GM21723 (cell line): ENCODE data around the gene CIDEA.
"Not testable (repeated sequence)": the region's sequence is repeated elsewhere in the genome, so short reads cannot be mapped to it uniquely, and the experiment has no call there.

Experiments
- ATAC-seq: cut with Tn5 transposase; IDR thresholded peaks from one replicate; pipeline ENCODE4 v1.9.1; 2021; ENCODE audit warnings: mild to moderate bottlenecking, moderate library complexity; ENCODE audit not compliant: unreplicated experiment

The CIDEA gene

DNA sequence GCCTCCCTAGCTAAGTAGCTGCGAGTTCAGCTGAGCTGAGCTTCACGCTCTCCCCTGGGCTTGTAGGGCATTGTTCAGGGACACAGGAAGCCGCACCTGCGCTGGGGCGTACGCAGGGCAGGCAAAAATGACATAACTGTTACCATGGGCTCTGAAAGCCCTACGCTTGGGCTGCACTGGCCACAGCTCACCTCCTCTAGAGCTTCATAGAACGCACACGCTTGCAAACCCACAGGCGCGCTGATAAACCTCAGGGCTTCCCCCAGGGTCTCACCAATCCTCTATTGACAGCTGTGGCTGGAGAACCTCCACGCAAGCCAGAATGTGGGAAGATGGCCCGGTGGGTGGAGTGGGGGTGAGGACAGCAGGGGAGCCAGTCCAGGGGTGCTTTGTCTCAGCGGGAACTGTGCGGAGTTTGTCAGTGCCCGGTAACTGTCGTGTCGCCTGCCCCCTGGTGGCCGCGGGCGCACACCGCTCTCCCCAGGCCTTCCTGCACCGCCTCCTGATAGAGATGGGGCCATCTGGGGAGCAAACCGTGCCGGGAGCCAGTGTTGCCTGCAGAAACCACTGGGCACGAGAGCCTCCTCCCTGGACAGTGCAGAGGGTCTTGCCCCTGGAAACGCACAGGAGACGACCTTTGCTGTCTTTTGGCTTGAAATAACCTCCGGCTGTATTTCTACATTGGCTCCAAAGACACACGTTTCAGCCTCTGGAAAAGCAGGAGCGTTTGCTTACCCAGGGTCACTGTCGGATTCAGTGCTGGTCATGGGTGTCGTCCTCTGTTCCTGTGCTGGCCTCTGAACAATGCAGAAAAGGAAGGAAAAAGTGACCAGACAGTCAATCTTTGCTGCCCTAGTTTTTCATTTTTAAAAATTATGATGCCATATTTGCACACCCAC lies 17.0 kb upstream of the CIDEA start:
- ATAC-seq, result peak; percentile 68

- no peak for ATAC-seq
Observed at GRCh38 chr18:12238826-12239225, 15.3 kb upstream of the CIDEA start.

GRCh38 chr18:12239431-12239830 lies 14.7 kb upstream of the CIDEA start:
- no peak for ATAC-seq

DNA sequence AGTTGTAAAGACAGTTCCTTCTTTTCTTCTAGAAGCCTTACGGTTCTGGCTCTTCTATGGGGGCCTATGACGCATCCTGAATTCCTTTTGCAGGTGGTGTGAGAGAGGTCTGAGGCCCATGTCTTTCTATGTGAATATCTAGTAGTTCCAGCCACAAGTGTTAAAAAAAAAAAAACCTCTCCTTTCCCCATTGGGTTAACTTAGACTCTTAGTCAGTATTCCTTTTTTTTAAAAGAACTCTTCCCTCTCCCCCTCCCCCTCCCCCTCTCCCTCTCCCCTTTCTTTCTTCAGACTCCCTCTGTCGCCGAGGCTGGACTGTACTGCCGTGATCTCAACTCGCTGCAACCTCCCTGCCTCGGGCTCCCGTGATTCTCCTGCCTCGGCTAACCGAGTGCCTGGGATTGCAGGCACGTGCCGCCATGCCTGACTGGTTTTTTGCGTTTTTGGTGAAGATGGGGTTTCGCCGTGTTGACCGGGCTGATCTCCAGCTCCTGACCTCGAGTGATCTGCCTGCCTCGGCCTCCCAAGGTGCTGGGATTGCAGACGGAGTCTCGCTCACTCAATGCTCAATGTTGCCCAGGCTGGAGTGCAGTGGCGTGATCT lies 11.4 kb upstream of the CIDEA start:
- ATAC-seq, result no peak

GRCh38 chr18:12243272-12243671 lies 10.9 kb upstream of the CIDEA start:
- ATAC-seq, result not testable (repeated sequence)

DNA sequence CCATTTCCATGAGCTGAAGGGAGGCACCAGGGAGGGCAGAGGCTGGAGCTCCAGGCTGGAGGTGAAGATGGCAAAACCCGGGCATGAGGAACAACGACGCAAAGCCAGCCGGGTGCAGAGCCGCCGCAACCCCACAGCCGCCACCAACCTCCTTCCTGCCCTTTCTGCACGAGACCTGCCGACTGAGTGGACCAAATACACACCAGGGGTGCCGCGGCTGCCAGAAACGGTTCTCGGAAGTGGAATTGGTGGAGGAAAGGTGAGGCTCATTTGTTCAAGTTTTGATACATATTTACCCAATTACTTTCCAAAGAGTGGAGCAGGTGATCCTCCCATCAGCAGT lies 8.4 kb upstream of the CIDEA start:
- ATAC-seq, result no peak

- ATAC-seq, result no peak
Observed at GRCh38 chr18:12246849-12247808, 7.0 kb upstream of the CIDEA start.

DNA sequence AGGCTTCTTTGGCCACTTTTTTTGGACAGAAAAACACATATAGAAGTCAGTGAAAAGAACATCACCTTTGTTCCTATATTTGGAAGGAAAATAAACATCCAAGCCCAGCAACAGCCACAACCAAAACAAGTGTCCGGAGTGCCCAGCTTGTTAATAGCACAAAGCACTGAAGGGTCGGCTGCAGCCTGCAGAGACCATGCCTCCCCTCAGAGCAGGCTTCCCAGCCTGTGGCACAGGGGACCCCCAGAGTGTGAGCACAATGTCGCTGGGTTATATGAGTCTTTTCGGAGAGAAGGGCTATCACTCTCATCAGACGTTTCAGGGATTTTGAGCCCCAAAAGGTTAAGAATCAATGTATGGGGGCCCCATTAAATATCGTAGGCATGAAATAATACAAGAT lies 6.2 kb upstream of the CIDEA start:
- ATAC-seq, result no peak

GRCh38 chr18:12248926-12249720 lies 5.0 kb upstream of the CIDEA start:
- ATAC-seq, result no peak

- no peak for ATAC-seq
Observed at GRCh38 chr18:12251311-12251710, 2.9 kb upstream of the CIDEA start.

- ATAC-seq, result no peak
Observed at GRCh38 chr18:12252061-12252460, 2.1 kb upstream of the CIDEA start.

DNA sequence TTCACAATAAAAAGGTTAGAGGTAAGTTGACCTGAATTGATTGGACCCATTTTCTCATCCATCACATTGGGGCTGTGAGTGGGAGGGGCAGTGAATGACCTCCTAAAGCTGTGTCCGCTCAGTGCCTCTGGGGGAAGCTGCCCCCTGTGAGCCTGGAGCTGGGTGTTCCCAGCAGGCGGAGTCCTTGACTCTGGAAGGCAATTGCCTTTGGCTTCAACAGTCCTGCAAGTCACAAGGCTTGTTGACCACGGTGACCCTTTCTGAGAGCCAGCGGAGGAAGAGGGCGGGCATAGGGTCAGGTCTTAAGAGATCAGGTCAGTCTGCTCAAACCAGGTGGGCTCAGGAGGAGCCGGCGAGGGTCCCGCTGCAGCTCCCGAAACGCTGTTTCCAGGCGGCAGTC lies 1.1 kb upstream of the CIDEA start:
- ATAC-seq, result no peak

GRCh38 chr18:12253663-12254135 lies 462 bp upstream of the CIDEA start:
- ATAC-seq, result no peak

DNA sequence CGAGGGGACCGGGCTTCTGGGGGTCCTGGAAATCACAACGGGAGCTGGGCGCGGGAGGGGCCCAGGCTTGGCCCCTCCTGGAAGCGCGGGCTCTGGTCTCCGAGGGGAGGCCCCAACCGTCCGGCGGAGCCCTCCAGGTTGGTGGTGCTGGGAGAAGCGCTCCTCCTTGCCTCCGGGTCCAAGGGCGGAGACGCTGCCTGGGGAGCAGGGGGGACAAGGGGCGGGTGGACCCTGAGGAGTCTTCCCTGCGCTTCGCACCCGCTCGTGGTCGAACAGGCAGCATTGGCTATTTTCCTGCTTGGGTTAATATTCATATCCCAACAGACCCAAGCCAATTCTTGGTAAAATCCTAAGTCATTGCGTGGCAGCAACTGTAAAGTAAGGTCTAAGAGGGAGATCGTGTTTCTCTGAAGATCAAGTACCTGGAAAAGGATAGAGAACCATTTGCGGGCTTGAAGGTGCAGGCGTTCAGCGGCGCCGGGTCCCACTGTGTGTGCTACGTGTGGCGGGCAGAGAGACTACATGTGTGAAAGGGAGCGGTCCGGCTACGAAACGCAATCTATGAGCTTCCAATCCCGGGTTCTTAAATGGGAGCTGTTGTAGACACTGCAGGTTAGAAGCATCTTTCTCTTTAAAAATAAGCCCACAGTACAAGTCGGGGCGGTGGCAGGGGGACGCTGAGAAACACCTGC lies 805 bp downstream of the CIDEA start:
- no peak for ATAC-seq

DNA sequence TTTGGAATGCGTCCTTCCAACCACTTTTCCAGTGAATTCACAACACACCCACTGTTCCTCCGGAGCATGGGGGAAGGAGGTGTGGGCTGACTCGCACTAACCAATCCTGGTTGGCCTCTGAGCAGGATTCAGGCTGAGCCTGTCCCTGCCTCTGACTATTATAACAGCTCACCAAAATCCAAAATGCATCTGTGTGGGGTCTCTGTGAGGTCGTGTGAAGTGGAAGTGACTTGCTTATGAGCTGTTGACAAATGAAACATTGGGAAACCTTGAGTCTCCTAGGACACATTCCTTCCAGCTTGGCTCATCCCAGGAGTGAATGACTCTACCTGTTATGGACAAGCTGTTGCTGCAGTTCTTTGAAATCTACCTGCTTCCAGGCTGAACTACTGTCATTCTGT lies 1.5 kb downstream of the CIDEA start:
- ATAC-seq, result no peak

- no peak for ATAC-seq
Observed at GRCh38 chr18:12256951-12257350, 2.8 kb downstream of the CIDEA start.

GRCh38 chr18:12257996-12258718 lies 4.0 kb downstream of the CIDEA start:
- ATAC-seq, result no peak

DNA sequence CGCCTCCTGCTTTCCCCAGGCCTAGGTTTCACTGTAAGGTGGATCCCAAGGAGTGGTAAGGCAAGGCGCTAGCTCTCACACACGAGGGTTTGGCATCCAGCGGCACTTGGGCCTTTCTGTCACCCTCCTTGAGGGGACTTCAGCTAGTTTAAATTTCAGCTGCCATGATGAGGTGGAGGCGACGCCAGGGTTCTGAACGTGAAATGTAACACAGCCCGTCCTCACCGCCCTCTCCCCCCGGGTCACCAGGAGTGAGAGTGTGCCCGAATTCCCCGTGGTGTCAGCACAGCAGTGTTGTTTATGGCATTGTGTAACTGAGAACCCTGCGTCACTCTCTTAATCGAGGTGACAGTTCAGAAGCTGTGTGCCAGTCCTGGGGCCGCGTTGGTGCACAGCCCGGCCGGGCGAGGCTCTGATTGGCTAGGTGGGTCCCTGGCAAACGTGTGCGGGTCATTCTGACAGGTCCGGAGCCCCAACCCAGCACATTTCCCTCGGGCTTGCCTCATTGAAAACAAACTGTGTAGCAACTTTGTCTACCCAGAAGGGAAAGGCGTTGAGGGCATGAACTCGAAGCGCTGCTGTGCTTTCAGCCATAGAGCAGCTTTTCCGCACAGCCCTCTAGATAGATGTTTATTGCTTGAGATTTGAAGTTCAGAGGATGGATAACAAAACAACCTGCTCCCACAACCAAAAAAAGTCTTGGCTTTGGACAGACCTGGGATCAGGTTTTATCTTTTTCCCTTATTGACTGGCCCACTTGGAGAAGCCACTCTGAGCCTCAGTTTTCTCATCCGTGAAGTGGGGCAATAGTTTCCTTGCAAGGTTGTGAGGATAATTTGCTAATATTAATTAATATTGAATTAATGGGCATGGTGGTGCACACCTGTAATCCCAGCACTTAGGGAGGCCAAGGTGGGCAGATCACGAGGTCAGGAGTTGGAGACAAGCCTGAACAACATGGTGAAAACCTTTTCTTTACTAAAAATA lies 4.9 kb downstream of the CIDEA start:
- no peak for ATAC-seq
